ENCODE measurements around the gene ARID1B.

The ARID1B gene

GRCh38 chr6:157171801-157172200 is 394.6 kb downstream of the ARID1B start:
- no peak for DNase-seq

DNA sequence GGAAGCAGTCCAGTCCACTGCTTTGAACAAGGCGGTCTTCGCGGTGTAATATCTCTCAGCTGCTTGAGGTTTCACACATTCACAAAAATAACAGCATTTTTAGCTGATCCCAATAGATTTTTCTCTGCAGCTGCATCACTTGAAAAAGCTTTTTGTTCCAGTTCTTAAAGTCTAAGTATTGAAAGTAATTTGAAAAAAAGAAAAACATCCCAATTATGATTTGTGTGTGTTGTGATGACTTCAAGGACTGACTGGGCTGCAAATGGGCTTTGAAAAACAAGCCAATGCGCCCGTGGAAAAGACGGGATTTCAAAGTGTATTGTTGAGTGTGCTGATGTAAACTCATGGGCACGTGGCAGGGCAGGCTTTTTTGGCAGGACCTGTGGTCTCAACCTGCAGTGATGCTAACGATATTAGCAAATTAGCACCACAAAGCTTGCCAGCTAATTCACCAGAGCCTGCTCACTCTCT is 395.1 kb downstream of the ARID1B start:
- DNase-seq = no peak

- no peak for DNase-seq
Measured at GRCh38 chr6:157172830-157173536, 395.8 kb downstream of the ARID1B start.

DNA sequence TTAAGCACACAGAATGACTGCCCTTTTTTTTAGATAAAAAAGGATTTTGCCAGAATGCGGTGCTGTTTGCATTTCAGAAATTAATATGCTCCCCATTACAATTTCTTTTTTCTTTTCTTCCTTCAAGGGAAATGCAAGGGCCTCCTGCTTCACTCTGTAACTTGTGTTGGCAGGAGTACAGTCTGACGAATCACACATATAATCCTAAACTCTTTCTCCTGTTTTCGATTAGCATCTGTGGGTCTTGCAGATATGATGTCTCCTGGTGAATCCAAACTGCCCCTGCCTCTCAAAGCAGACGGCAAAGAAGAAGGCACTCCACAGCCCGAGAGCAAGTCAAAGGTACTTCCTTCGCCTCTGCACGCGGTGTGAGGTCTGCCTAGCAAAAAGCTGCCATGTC is 396.6 kb downstream of the ARID1B start:
- no peak for DNase-seq

DNA sequence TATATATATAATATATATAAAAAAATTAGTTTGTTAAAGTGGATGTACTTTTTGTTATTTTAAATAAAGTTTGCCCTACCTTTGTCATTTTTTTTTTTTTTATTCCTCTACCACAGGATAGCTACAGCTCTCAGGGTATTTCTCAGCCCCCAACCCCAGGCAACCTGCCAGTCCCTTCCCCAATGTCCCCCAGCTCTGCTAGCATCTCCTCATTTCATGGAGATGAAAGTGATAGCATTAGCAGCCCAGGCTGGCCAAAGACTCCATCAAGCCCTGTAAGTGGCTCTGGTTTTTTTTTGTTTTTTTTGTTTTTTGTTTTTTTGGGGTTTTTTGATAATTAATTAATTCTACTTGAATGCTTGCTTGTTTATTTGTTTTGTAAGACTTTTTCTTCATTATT is 397.6 kb downstream of the ARID1B start:
- no peak for DNase-seq

DNA sequence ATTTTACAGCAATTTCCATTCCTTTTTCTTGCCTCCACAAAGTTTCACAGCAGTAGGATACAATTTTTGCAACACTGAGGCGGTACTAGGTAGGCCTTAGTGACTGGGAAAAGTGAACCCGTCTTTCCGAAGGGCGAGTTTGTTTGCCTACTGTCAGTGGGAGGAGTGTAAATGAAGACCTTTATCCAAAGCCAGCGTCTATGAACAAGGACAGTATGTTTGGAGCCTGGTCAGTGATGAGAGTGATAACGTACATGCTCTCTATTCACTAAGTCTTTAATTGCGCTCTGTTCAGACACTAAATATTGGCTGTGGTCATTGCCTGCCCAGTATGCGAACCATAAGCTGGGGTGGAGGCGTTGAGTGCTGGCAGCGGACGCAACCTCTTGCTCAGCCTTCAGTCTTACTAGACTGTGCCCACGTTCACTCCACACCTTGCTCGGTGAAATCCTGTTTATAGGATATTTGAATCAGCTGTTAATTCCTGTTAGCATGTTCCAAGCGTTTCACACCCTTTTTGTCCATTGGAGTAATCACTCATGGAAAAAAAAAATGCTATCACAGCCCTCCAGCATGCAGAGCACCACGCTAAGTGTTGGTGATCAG is 400.7 kb downstream of the ARID1B start:
- DNase-seq = no peak

DNA sequence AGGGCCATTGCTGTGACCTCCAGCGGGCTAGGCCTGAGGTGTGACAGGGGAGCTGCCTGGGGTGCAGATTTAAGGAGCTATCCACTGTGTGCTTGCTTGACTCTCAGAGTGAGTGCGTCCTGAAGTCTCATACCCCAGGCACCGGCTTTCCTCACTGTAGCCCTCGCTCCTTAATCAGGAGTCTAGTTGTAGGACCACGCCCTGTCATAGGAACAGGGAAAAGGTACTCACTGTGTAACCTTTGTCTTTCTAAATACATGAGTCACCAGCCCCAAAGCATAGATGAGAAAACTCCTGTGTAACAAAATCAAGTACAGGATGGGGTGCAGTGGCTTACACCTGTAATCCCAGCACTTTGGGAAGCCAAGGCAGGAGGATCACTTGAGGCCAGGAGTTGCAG is 404.5 kb downstream of the ARID1B start:
- no peak for DNase-seq

- DNase-seq = no peak
Measured at GRCh38 chr6:157182503-157183264, 405.5 kb downstream of the ARID1B start.

- peak; percentile 56 to 63 for DNase-seq
Measured at GRCh38 chr6:157184202-157185015, 407.2 kb downstream of the ARID1B start.

GRCh38 chr6:157185171-157185570 is 408.0 kb downstream of the ARID1B start:
- DNase-seq = no peak

DNA sequence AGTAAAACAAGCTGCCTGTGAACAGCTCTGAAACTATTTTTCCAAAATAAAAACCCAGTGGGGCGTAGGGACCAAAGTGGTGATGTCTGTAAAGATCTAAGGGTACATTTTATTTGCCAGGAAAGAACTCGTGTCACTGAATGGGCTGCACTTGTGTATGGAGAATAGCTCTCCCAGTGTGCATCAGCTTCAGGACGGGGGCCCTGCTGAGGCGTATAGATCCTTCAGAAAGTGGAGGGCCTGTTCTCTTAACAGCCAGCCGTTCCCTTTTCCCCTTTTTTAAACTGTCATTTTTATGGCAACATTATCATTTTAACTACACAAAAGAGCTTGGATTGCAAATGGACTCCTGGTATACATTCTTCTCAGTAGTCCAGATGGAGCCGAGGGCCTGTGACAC is 408.8 kb downstream of the ARID1B start:
- no peak for DNase-seq

GRCh38 chr6:157186785-157187181 is 409.6 kb downstream of the ARID1B start:
- DNase-seq = no peak

GRCh38 chr6:157187182-157188083 is 410.3 kb downstream of the ARID1B start:
- no peak for DNase-seq

- no peak for DNase-seq
Measured at GRCh38 chr6:157188213-157188612, 411.0 kb downstream of the ARID1B start.

- no peak for DNase-seq
Measured at GRCh38 chr6:157193443-157193996, 416.3 kb downstream of the ARID1B start.

- DNase-seq = no peak
Measured at GRCh38 chr6:157194110-157194509, 416.9 kb downstream of the ARID1B start.

DNA sequence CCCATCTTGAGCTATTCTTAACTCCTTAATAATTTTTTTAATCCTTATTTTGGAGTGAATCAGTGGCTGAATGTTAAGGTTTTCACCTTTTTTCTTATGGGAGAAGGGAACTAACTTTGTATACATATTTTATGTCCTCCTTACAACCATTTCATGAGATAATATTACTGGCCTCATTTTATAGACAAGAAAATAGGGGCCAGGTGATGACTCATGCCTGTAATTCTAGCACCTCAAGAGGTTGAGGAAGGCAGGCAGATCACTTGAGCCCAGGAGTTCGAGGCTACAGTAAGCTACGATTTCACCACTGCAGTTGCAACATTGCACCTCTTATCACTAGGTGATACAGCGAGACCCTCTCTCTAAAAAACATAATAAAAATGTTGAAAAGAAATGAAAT is 417.5 kb downstream of the ARID1B start:
- no peak for DNase-seq

DNA sequence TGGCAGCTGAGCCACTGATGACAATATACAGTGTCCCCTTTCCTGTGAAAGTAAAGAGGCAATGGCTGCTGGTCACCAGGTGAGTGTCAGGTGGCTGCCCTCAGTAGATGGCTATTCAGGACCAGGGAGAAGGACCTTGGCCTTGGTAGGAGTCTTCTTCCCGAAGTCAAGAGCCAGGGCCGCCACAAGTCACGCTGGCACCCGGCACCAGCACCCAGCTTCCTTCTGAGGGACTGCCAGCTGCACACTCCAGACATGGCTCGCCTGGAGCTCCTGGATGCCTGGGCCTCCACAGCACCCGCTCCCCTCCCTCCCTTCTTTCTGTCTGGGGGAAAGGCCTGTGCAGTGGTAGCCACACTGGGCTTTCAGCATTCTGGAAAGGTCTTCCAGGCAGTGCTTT is 419.2 kb downstream of the ARID1B start:
- DNase-seq = no peak

DNA sequence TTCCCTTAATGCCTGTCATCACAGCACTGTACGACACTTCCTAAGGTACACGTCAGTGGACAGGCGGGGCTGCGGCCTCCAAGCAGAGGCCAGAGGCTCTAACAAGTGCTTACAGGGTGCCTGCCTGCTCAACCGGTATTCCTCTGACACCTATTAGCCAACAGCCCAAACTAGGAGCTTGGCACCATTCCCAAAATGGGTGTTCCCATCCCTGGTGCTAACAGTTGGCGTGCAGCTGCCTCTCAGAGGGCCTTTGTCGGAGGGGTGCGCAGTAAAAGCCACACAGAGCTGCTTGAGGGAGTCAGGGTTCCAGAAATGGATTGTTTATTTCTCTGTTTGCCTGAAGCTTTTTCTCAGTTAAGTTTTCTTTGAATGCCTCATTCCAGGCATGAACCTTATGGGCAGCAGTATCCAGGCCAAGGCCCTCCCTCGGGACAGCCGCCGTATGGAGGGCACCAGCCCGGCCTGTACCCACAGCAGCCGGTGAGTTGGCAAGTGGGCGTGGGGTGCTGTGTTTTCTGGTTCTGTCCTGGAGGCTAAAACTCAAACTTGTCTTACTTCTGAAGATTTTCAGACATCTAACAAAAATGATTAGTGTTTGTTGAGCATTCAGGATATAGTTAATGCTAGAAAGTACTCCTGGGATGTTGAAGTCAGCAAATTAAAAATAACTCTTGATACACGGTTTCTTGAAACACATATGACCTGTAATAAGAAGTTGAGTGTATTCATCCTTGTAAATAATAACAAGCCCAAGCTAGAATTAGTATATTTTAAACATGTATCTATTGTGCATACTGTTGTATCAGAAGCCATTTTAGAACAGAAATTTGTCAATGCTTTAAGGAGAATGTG is 421.5 kb downstream of the ARID1B start:
- no peak for DNase-seq

- DNase-seq = no peak
Measured at GRCh38 chr6:157200117-157200516, 422.9 kb downstream of the ARID1B start.

DNA sequence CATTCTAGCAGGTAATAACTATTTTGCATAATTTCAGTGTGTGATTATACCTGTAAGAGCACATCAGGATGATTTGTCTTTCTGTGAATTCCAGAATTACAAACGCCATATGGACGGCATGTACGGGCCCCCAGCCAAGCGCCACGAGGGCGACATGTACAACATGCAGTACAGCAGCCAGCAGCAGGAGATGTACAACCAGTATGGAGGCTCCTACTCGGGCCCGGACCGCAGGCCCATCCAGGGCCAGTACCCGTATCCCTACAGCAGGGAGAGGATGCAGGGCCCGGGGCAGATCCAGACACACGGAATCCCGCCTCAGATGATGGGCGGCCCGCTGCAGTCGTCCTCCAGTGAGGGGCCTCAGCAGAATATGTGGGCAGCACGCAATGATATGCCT is 423.4 kb downstream of the ARID1B start:
- no peak for DNase-seq

Measured in activated CD4-positive, alpha-beta T cell treated with anti-CD3 and anti-CD28 coated beads for 4 hours (primary cell).